Measurements from ENCODE around the gene TCF7L1. TPM values are rescaled to one million over a fixed set of nuclear protein-coding genes. Genes with fewer than 3 reads are reported as not detected.
"Not testable (repeated sequence)": the region's sequence is repeated elsewhere in the genome, so short reads cannot be mapped to it uniquely, and the experiment has no call there.

The TCF7L1 gene
- polyA plus RNA-seq, 4 donors = 39.4 to 70.4 (median 57.1) TPM

GRCh38 chr2:85312404-85312803 lies 179.2 kb downstream of the TCF7L1 start:
- no peak for DNase-seq (ENCODE audit: low read depth in 4 of 4, low spot score in 2 of 4)

GRCh38 chr2:85314884-85315242 lies 181.7 kb downstream of the TCF7L1 start:
- DNase-seq (ENCODE audit: low read depth in 4 of 4, low spot score in 2 of 4) = no peak

DNA sequence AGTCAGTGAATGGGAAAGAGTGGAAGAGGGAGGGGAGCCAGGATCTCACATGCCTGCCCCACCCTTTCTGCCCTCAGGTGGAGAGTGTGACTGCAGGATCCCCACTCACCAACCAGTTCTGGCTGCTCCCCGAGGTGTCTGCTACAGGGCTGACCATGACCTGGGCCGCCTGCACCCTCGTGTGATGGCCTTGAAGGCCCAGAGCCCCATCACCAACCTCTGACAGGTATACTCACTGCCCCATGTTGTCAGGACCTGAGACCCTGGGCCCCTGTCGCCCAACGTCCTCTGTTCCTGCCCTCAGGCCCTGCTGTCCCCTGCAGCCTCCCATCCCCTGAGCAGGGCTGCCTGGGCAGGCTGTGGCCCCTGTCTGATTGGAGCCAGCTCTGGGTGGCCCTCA lies 182.7 kb downstream of the TCF7L1 start:
- DNase-seq (ENCODE audit: low read depth in 4 of 4, low spot score in 2 of 4) = not testable (repeated sequence)

GRCh38 chr2:85318222-85319074 lies 185.3 kb downstream of the TCF7L1 start:
- no peak for DNase-seq (ENCODE audit: low read depth in 4 of 4, low spot score in 2 of 4)

DNA sequence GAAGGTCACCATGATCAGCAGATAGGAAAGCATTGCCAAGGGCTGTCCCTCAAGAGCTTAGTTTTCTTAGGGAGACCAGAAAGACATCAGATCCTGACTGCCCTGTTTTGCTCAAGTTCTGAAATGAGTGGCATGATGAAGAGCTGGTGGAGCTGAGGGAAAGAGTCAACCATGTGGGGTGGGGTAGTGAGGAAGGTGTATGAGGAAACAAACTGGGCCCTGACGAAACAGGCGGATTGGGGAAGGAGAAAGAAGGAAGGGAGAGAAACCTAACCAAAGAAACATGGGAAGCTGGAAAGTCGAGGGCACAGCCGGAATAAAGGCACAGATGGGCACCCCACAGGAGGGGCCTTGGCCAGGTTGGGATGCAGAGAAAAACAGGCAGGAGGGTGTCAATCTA lies 186.6 kb downstream of the TCF7L1 start:
- no peak for DNase-seq (ENCODE audit: low read depth in 4 of 4, low spot score in 2 of 4)

GRCh38 chr2:85323351-85323987 lies 190.3 kb downstream of the TCF7L1 start:
- DNase-seq (ENCODE audit: low read depth in 4 of 4, low spot score in 2 of 4) = no peak

- DNase-seq (ENCODE audit: low read depth in 4 of 4, low spot score in 2 of 4) = not testable (repeated sequence)
These were observed 190.8 kb downstream of the TCF7L1 start for GRCh38 chr2:85323988-85324367.

DNA sequence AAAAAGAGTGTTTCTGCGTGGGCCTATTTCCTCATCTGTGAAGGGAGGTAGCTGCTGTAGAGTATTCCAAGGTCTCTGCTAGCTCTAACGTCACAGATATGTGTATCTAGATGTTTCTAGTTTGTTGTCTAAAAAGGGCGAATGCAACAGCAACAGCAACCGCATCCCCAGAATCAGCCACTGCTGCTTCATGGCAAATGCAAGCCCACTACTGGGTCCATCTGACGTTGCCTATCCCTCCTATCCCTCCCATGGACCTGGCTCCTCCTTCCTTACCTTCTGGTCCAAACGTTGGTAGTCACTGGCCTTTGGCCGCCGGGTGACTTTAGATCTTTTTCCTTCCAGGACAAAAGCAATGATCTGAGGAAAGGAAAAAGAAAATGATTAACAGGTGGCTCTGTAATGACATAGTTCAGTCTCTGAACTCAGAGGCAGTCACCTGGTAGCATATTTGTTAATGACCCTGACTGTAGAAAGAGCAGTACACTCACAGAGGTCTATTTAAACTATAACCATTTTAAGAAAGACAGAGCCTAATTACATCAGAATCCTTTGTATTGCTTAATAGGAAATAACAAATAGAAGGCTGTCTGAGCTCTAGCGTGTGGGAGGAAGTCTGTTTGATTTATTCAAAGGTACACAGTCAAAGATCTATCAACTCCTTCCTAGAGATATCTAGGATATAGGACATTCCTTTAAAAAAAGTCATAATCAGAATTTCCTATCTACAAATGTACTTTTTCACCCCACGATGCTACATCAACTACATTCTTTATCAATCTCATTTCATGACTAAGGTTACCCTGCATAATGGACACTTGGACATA lies 191.7 kb downstream of the TCF7L1 start:
- DNase-seq (ENCODE audit: low read depth in 4 of 4, low spot score in 2 of 4) = no peak

GRCh38 chr2:85325466-85325811 lies 192.2 kb downstream of the TCF7L1 start:
- DNase-seq (ENCODE audit: low read depth in 4 of 4, low spot score in 2 of 4) = no peak

DNA sequence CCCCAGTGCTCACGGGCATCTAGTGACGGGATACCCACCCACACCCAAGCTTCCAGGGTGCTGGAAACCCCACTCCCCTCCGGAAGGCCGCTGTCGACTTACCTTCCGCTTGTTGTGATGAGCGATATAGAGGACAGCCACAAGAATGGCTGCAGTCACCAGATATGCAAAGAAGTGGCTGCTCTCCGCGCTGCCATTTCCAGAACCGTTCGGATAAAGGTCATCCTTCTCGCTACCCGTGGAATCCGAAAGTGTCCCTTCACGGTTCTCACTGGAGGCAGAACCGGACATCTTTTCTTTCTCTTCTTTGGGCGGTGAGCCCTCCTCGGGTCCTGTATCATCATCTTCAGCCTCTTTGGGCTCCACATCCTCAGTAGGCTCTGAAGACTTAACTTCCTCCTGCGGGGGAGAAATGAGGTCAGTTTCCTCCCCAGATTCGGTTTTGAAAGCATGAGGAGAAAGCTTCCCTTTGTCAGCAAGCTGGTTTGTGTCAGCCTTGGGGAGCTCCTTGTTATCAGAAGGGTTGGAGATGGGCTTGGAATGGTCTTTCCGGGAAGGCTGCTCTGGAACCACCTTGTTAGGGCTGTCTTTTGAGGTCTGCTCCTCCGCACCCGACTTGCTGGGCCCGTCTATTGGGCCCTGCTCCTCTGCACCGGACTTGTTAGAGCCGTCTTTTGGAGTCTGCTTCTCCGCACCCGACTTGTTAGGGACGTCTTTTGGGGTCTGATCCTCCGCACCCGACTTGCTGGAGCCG lies 193.4 kb downstream of the TCF7L1 start:
- DNase-seq (ENCODE audit: low read depth in 4 of 4, low spot score in 2 of 4) = no peak

DNA sequence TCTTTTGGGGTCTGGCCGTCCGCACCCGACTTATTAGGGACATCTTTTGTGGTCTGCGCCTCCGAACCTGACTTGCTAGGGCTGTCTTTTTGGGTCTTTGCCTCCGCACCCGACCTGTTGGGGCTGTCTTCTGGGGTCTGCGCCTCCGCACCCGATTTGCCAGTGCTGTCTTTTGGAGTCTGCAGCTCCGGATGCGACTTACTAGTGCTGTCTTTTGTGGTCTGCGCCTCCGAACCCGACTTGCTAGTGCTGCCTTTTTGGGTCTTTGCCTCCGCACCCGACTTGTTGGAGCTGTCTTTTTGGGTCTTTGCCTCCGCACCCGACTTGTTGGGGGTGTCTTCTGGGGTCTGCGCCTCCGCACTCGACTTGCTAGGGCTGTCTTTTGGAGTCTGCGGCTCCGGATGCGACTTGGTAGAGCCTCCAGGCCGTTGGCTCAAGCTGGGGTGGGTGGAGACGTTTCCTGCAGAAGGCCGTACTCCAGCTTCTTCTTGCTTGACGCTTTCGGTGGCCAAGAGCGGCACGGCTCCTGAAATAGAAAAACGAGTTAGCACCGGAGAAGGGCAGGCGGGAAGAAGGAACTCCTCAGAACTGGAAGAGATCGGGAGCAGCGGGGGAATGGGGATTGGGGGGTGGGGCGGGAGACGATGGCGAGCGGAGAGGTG lies 194.1 kb downstream of the TCF7L1 start:
- no peak for DNase-seq (ENCODE audit: low read depth in 4 of 4, low spot score in 2 of 4)

GRCh38 chr2:85327822-85328617 lies 194.8 kb downstream of the TCF7L1 start, which contains the start of gene TGOLN2:
TGOLN2 (minus strand) TSS chr2:85327989; CDS start chr2:85327962, 27 bp downstream.
- peak; percentile 85 to 94 (median 88) for DNase-seq (ENCODE audit: low read depth in 4 of 4, low spot score in 2 of 4)

DNA sequence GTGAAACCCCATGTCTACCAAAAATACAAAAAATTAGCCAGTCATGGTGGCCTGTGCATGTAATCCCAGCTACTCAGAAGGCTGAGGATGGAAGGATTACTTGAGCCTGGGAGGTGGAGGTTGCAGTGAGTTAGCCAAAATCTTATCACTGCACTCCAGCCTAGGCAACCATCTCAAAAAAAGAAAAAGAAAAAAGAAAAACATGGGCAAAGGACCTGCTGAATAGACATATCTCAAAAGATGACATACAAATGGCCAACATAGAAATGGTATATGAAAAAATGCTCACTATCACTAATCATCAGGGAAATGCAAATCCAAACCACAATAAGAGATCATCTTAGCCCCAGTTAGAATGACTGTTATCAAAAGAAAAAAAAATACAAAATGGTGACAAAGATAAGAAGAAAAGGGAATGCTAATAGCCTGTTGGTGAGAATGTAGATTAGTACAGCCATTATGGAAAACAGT lies 196.0 kb downstream of the TCF7L1 start:
- DNase-seq (ENCODE audit: low read depth in 4 of 4, low spot score in 2 of 4) = no peak

DNA sequence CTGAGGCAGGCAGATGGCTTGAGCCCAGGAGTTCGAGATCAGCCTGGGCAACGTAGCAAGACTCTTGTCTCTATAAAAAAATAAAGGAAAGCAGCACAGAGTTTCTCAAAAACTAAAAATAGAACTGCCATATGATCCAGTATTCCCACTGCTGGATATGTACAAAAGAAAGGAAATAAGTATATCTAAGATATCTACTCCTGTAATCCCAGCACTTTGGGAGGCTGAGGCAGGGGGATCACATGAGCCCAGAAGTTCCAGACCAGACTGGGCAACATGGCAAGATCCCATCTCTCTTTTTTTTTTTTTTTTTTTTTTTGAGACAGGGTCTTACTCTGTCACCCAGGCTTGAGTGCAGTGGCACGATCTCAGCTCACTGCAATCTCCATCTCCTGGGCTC lies 196.5 kb downstream of the TCF7L1 start:
- DNase-seq (ENCODE audit: low read depth in 4 of 4, low spot score in 2 of 4) = not testable (repeated sequence)

- no peak for DNase-seq (ENCODE audit: low read depth in 4 of 4, low spot score in 2 of 4)
These were observed 197.8 kb downstream of the TCF7L1 start for GRCh38 chr2:85330839-85331636.

DNA sequence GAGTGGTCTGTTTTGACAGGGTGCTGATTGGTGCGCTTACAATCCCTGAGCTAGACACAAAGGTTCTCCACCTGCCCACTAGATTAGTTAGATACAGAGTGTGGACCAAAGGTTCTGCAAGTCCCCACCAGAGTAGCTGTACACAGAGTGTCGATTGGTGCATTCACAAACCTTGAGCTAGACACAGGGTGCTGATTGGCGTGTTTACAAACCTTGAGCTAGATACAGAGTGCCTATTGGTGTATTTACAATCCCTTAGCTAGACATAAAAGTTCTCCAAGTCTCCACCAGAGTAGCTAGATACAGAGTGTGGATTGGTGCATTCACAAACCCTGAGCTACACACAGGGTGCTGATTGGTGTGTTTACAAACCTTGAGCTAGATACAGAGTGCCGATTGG lies 200.7 kb downstream of the TCF7L1 start:
- not testable (repeated sequence) for DNase-seq (ENCODE audit: low read depth in 4 of 4, low spot score in 2 of 4)

GRCh38 chr2:85334928-85335327 lies 201.7 kb downstream of the TCF7L1 start:
- DNase-seq (ENCODE audit: low read depth in 4 of 4, low spot score in 2 of 4) = no peak
